A204.1 (cell line): ENCODE results near the gene NEURL1B.

ENCODE experiments used
- FAIRE-seq: peaks from 2 replicates; lab custom pipeline; 2012; peaks lifted over from hg19 to GRCh38; lab: Jason Lieb, UNC

The NEURL1B gene

GRCh38 chr5:172733131-172733973 is 92.3 kb downstream of the NEURL1B start:
- FAIRE-seq = no peak

- no peak for FAIRE-seq
Measured at GRCh38 chr5:172733974-172734346, 92.9 kb downstream of the NEURL1B start.

- no peak for FAIRE-seq
Measured at GRCh38 chr5:172735141-172735831, 94.2 kb downstream of the NEURL1B start.

DNA sequence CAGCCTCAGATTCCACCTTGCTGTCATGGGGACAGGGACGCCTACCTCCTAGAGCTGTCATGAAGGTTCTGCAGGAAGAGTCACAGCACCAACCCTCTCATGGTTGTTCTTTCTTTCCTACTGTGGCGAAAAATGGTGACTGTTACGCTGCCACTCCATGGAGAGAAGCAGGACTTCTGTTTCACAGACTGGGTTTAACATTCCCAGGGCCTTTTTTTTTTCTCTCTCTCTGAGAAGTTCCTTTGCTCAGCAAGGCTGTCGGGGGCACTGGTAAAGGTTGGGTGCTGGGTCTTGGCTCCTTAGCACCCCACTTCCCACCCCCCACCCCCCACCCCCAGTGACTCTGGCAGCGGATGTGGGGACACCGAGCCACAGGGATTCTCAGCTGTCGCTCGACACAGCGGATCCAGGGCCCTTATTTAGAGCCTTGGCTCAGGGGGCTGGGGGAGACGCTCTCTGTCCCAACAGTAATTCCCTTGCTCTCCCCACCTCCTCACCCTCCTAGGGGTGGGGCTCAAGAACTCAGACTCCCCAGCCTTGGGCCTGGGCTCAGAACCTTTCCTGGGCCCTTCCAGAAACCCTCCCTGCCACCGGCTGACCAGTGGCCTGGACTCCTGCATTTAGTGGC is 95.6 kb downstream of the NEURL1B start:
- no peak for FAIRE-seq

DNA sequence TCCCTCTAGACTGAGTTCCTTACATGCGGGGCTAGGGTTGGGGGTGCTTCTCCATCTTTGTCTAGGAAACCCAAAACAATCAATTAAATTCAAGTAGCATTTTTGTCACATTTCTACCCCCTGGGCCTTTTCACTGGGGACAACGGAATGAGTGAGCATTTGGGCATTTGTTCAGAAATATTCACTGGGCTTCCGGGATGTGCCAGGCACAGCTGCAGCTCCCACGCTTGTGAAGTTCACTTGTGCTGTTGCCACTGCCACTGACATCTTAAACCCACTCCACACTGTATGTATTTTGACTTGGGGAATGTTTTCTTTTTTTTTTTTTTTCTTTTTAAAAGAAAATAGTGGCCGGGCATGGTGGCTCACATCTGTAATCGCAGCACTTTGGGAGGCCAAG is 98.3 kb downstream of the NEURL1B start:
- FAIRE-seq = no peak

GRCh38 chr5:172740428-172741205 is 99.6 kb downstream of the NEURL1B start:
- FAIRE-seq = no peak
